Endodermal cell (in vitro differentiated cells): ENCODE measurements around the gene RAP2A. TPM values are rescaled to one million over a fixed set of nuclear protein-coding genes. Genes with fewer than 3 reads are reported as not detected.

ENCODE experiments used
- DNase-seq: peaks from one replicate; pipeline ENCODE4 v3.0.0-alpha.2; 2017
- H3K27ac ChIP-seq: 2 replicates; pipeline ENCODE4 v1.5.1; 2013; ENCODE audit warnings: mild to moderate bottlenecking, low read depth, low read length, moderate library complexity
- H3K27me3 ChIP-seq: 2 replicates; pipeline ENCODE4 v1.6.1; 2013; ENCODE audit warnings: mild to moderate bottlenecking, low read length, moderate library complexity; ENCODE audit not compliant: insufficient read depth, control insufficient read depth, poor library complexity, severe bottlenecking
- H3K36me3 ChIP-seq: 2 replicates; pipeline ENCODE4 v1.7.0; 2013; ENCODE audit warnings: mild to moderate bottlenecking, low read length, moderate library complexity; ENCODE audit not compliant: control insufficient read depth, insufficient read depth
- H3K4me1 ChIP-seq: one replicate; pipeline ENCODE4 v1.7.0; 2013; ENCODE audit warnings: low read length; ENCODE audit not compliant: control insufficient read depth, insufficient read depth
- H3K4me3 ChIP-seq: 2 replicates; pipeline ENCODE4 v1.5.1; 2013; ENCODE audit warnings: mild to moderate bottlenecking, low read length, moderate library complexity
- H3K9ac ChIP-seq: 2 replicates; pipeline ENCODE4 v1.6.1; 2013; ENCODE audit warnings: mild to moderate bottlenecking, low read length, moderate library complexity; ENCODE audit not compliant: poor library complexity, severe bottlenecking; ENCODE audit errors: extremely low read depth
- H3K9me3 ChIP-seq: 2 replicates; pipeline ENCODE4 v1.6.1; 2013; ENCODE audit warnings: mild to moderate bottlenecking, low read length, moderate library complexity; ENCODE audit not compliant: control insufficient read depth
- H3K27ac Mint-ChIP-seq: 2 replicates; pipeline ENCODE4 v1.8.0; 2020; ENCODE audit warnings: mixed read lengths
- H3K27me3 Mint-ChIP-seq: 2 replicates; pipeline ENCODE4 v1.8.0; 2021; ENCODE audit warnings: mild to moderate bottlenecking, mixed read lengths; ENCODE audit not compliant: insufficient read depth
- H3K36me3 Mint-ChIP-seq: 2 replicates; pipeline ENCODE4 v1.8.0; 2020; ENCODE audit warnings: low read depth, mixed read lengths
- H3K4me1 Mint-ChIP-seq: 2 replicates; pipeline ENCODE4 v1.8.0; 2020; ENCODE audit warnings: mixed read lengths
- H3K4me3 Mint-ChIP-seq: 2 replicates; pipeline ENCODE4 v1.8.0; 2020; ENCODE audit warnings: mild to moderate bottlenecking, moderate library complexity, mixed read lengths
- H3K9me3 Mint-ChIP-seq: 2 replicates; pipeline ENCODE4 v1.8.0; 2020; ENCODE audit warnings: mild to moderate bottlenecking, mixed read lengths
- WGBS, 2 experiments: methylation state at CpG; one replicate each; pipeline versions ENCODE4 v1.1.5 to v1.1.7; 2013; ENCODE audit warnings: missing lambda C conversion rate in 2 of 2, mixed read lengths in 1 of 2; ENCODE audit not compliant: insufficient coverage in 1 of 2, insufficient read length in 1 of 2; 5-methylcytosine and 5-hydroxymethylcytosine counted together
- total RNA-seq, 2 donors: library from RNA; stranded (reverse); fragmentation: NEBNext Ultra II Directional in 1 of 2; extraction: Animal tissue kit (Norgen Biotek cat#: 25700) in 1 of 2; gene quantifications; 2 replicates in 1 of 2; 3 replicates in 1 of 2; pipeline ENCODE4 v1.2.1, GENCODE V29; 2021
- TF ChIP-seq, protein P1 (sequence below): fragments of 200-600 bp; sonication (generic); conservative IDR thresholded peaks from 2 replicates; pipeline ENCODE4 v1.5.0; 2021; ENCODE audit warnings: antibody characterized with exemption, mild to moderate bottlenecking

RAP2A gene
- total RNA-seq, 2 donors from 2014 or later = 76.7 to 83.9 TPM

DNA sequence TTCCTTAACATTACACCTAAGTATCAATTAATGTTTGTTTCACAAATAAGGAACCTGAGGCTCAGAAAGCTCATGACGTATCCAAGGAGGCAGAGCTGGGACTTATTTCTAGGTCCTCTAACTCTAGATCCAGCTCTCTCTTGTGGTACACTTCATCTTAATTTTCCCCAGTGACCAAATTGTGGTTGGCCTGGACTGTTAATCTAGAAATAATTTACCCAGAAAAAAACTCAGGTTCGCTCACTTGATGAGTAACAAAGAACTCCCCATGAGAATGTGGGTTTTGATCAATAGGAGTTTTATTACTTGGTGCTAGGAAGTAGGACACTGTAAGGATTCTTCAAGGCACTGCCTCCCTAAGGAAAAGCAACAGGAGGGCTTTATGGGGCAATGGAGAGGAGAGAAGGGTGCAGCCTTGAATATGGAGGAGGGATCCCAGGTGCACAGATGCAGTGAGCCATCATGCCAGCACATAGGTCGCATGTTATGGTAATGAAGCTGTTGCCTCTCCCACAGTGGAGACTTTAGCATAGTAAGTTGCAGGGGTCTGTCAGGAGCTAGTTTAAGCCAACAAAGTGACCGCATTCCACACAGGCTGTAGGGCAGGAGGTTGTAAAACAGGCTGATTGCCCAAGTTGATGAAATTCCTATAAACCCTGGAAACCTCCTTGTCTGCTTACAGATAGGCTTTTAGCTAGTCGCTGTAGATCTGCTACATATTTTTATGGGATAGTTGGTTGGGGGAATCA is 14.7 kb downstream of the RAP2A start:
- whole genome bisulfite sequencing, 2 experiments = 91 to 96% methylated on average over 5 of the region's 5 CpGs
- H3K27me3 ChIP-seq = no peaks in the 10 kb centered on the region
- peaks cover 6% of the 10 kb centered on the region for H3K4me1 ChIP-seq
- Mint-ChIP-seq H3K27me3 (no peaks in the 10 kb centered on the region), H3K4me3 (no peak overlapping the region), H3K4me1 (peaks cover 21% of the 10 kb centered on the region), H3K9me3 (no peaks in the 10 kb centered on the region), H3K36me3 (peaks cover 50% of the 10 kb centered on the region), H3K27ac (peak overlapping the region; percentile 27)
- peak; percentile 49 for DNase-seq
- H3K9me3 ChIP-seq = peaks cover 7% of the 10 kb centered on the region
- H3K36me3 ChIP-seq = peaks cover 92% of the 10 kb centered on the region
- no peak overlapping the region for H3K9ac ChIP-seq
- no peak overlapping the region for H3K4me3 ChIP-seq
- TF ChIP-seq, protein P1, sequence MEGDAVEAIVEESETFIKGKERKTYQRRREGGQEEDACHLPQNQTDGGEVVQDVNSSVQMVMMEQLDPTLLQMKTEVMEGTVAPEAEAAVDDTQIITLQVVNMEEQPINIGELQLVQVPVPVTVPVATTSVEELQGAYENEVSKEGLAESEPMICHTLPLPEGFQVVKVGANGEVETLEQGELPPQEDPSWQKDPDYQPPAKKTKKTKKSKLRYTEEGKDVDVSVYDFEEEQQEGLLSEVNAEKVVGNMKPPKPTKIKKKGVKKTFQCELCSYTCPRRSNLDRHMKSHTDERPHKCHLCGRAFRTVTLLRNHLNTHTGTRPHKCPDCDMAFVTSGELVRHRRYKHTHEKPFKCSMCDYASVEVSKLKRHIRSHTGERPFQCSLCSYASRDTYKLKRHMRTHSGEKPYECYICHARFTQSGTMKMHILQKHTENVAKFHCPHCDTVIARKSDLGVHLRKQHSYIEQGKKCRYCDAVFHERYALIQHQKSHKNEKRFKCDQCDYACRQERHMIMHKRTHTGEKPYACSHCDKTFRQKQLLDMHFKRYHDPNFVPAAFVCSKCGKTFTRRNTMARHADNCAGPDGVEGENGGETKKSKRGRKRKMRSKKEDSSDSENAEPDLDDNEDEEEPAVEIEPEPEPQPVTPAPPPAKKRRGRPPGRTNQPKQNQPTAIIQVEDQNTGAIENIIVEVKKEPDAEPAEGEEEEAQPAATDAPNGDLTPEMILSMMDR = no peak
- no peak overlapping the region for H3K27ac ChIP-seq

DNA sequence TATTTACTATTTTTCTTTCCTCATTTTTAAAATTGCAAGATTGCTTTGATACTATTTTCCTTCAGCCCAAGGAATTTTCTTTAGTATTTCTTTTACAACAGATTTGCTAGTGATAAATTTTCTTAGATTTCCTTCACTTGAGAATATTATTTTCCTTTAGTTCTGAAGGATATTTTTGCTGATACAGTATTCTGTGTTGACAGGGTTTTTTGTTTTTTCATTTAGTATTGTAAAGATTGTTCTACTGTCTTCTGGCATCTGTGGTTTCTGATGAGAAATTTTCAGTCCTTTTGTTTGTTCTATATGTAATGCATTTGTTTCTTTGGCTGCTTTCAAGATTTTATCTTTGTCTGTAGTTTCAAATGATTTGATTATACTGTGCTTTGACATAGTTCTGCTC is 20.7 kb downstream of the RAP2A start:
- Mint-ChIP-seq H3K36me3 (peaks cover 32% of the 10 kb centered on the region), H3K27me3 (no peaks in the 10 kb centered on the region), H3K27ac (no peak overlapping the region), H3K4me1 (peaks cover 14% of the 10 kb centered on the region), H3K9me3 (peaks cover 2% of the 10 kb centered on the region), H3K4me3 (no peak overlapping the region)
- Histone ChIP-seq H3K9ac (no peak overlapping the region), H3K36me3 (peaks cover 84% of the 10 kb centered on the region), H3K27ac (no peak overlapping the region), H3K9me3 (peaks cover 14% of the 10 kb centered on the region), H3K27me3 (no peaks in the 10 kb centered on the region), H3K4me3 (peak overlapping the region; percentile 16), H3K4me1 (peaks cover 8% of the 10 kb centered on the region)
- TF ChIP-seq, protein P1 = no peak
- DNase-seq = no peak

DNA sequence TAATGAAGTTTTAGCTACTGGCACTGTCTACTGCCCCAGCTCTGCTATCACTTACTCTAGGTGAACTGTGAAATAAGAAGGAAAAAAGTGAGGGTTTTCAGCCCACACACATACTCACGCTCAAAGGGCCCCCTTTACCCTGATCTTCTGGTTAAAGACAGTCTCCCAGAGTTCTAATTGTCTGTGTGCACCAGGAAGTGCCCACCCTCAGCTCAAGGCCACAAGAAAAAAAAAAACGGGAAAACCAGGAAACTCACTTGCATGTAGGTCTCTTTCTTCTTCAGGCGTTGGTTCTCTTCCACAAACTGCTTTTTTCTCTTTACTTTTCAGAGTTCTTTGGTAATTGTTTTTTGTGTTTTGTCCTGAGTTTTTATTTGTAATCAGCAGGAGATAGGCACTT is 22.1 kb downstream of the RAP2A start:
- peaks cover 2% of the 10 kb centered on the region for H3K9me3 Mint-ChIP-seq
- H3K36me3 Mint-ChIP-seq = peaks cover 32% of the 10 kb centered on the region
- peaks cover 8% of the 10 kb centered on the region for H3K4me1 ChIP-seq
- no peaks in the 10 kb centered on the region for H3K27me3 Mint-ChIP-seq
- no peak overlapping the region for H3K9ac ChIP-seq
- peaks cover 14% of the 10 kb centered on the region for H3K4me1 Mint-ChIP-seq
- H3K4me3 Mint-ChIP-seq = no peak overlapping the region
- peaks cover 75% of the 10 kb centered on the region for H3K36me3 ChIP-seq
- TF ChIP-seq, protein P1 = no peak
- H3K27ac Mint-ChIP-seq = peak overlapping the region; percentile 90
- H3K27ac ChIP-seq = no peak overlapping the region
- WGBS, 2 experiments = 93% methylated on average over 2 of the region's 3 CpGs; no CpG with 5 or more reads in 1 of the 2 experiments
- peak overlapping the region; percentile 16 for H3K4me3 ChIP-seq
- no peaks in the 10 kb centered on the region for H3K27me3 ChIP-seq
- H3K9me3 ChIP-seq = peaks cover 14% of the 10 kb centered on the region
- DNase-seq = no peak
